ENCODE data around the gene GAGE12H. TPM values are rescaled to one million over a fixed set of nuclear protein-coding genes. Genes with fewer than 3 reads are reported as not detected.
"Not testable (repeated sequence)": the region's sequence is repeated elsewhere in the genome, so short reads cannot be mapped to it uniquely, and the experiment has no call there.

Gene GAGE12H
- total and polyA plus RNA-seq, 2 of the 13 experiments (the other 11 are each of a cell fraction or from before 2014, with no cell fraction given) = not detected

- H3K36me3 ChIP-seq (replicated peaks in 1 of 2; ENCODE audit: control insufficient read depth in 1 of 2, insufficient read depth in 2 of 2, low read length in 2 of 2); ATAC-seq; DNase-seq (ENCODE audit: low spot score); H2AFZ ChIP-seq (ENCODE audit: low read length); H3K27me3 ChIP-seq (ENCODE audit: control insufficient read depth in 1 of 2, insufficient read depth in 2 of 2, low read length in 2 of 2); H3K27ac ChIP-seq (ENCODE audit: extremely low read length, insufficient read depth, low read length); H3K79me2 ChIP-seq (ENCODE audit: insufficient read depth, low read length); H3K9me3 ChIP-seq (ENCODE audit: low read length); FAIRE-seq; H3K4me2 ChIP-seq (ENCODE audit: low read depth, low read length); intact Hi-C loops (cut with micrococcal nuclease; ENCODE audit: unreplicated experiment); in situ Hi-C loops (cut with HindIII; ENCODE audit: extremely low pct_ligation_motif_present, low pct_unique_long_range_greater_than_20kb); H4K20me1 ChIP-seq (ENCODE audit: insufficient read depth, low read length); H3K4me3 ChIP-seq (replicated peaks in 1 of 3; ENCODE audit: insufficient read depth in 1 of 3, low read depth in 2 of 3, low read length in 3 of 3); H3K9ac ChIP-seq (ENCODE audit: insufficient read depth, low read depth, low read length); CTCF ChIA-PET (ENCODE audit: low intra/inter-chr PET ratio, low total read pairs); POLR2A ChIA-PET; BruUV-seq (replicated peaks); H3K4me1 ChIP-seq (ENCODE audit: insufficient read depth, low read length): not testable (repeated sequence)
- WGBS (ENCODE audit: low lambda C conversion rate) = no CpG with 5 or more reads among the region's 16 CpGs
Observed at GRCh38 chrX:49550989-49551388, 28.8 kb upstream of the GAGE12H start, which contains the start of gene GAGE12E. Gene GAGE12E (plus strand): TSS chrX:49551289. CDS start chrX:49552444, 1,155 bp downstream.

GRCh38 chrX:49560542-49560941 lies 19.2 kb upstream of the GAGE12H start, which contains the start of gene GAGE12F:
Gene GAGE12F (plus strand): TSS chrX:49560842. CDS start chrX:49561997, 1,155 bp downstream.
- H3K27me3 ChIP-seq (ENCODE audit: control insufficient read depth in 1 of 2, insufficient read depth in 2 of 2, low read length in 2 of 2); FAIRE-seq; BruUV-seq (replicated peaks); CTCF ChIA-PET (ENCODE audit: low intra/inter-chr PET ratio, low total read pairs); ATAC-seq; H3K4me2 ChIP-seq (ENCODE audit: low read depth, low read length); H3K27ac ChIP-seq (ENCODE audit: extremely low read length, insufficient read depth, low read length); H3K9me3 ChIP-seq (ENCODE audit: low read length); H3K4me1 ChIP-seq (ENCODE audit: insufficient read depth, low read length); H4K20me1 ChIP-seq (ENCODE audit: insufficient read depth, low read length); H2AFZ ChIP-seq (ENCODE audit: low read length); POLR2A ChIA-PET; H3K79me2 ChIP-seq (ENCODE audit: insufficient read depth, low read length); H3K36me3 ChIP-seq (replicated peaks in 1 of 2; ENCODE audit: control insufficient read depth in 1 of 2, insufficient read depth in 2 of 2, low read length in 2 of 2); H3K9ac ChIP-seq (ENCODE audit: insufficient read depth, low read depth, low read length); DNase-seq (ENCODE audit: low spot score); intact Hi-C loops (cut with micrococcal nuclease; ENCODE audit: unreplicated experiment); H3K4me3 ChIP-seq (replicated peaks in 1 of 3; ENCODE audit: insufficient read depth in 1 of 3, low read depth in 2 of 3, low read length in 3 of 3); in situ Hi-C loops (cut with HindIII; ENCODE audit: extremely low pct_ligation_motif_present, low pct_unique_long_range_greater_than_20kb): not testable (repeated sequence)
- no CpG with 5 or more reads among the region's 16 CpGs for WGBS (ENCODE audit: low lambda C conversion rate)

GRCh38 chrX:49568728-49569127 lies 11.0 kb upstream of the GAGE12H start:
- FAIRE-seq; H3K27ac ChIP-seq (ENCODE audit: extremely low read length, insufficient read depth, low read length); BruUV-seq (replicated peaks); H2AFZ ChIP-seq (ENCODE audit: low read length); H3K9ac ChIP-seq (ENCODE audit: insufficient read depth, low read depth, low read length); DNase-seq (ENCODE audit: low spot score); ATAC-seq; H3K4me3 ChIP-seq (replicated peaks in 1 of 3; ENCODE audit: insufficient read depth in 1 of 3, low read depth in 2 of 3, low read length in 3 of 3); H3K36me3 ChIP-seq (replicated peaks in 1 of 2; ENCODE audit: control insufficient read depth in 1 of 2, insufficient read depth in 2 of 2, low read length in 2 of 2); CTCF ChIA-PET (ENCODE audit: low intra/inter-chr PET ratio, low total read pairs); H4K20me1 ChIP-seq (ENCODE audit: insufficient read depth, low read length); H3K4me1 ChIP-seq (ENCODE audit: insufficient read depth, low read length); H3K27me3 ChIP-seq (ENCODE audit: control insufficient read depth in 1 of 2, insufficient read depth in 2 of 2, low read length in 2 of 2); in situ Hi-C loops (cut with HindIII; ENCODE audit: extremely low pct_ligation_motif_present, low pct_unique_long_range_greater_than_20kb); POLR2A ChIA-PET; H3K4me2 ChIP-seq (ENCODE audit: low read depth, low read length); H3K79me2 ChIP-seq (ENCODE audit: insufficient read depth, low read length); intact Hi-C loops (cut with micrococcal nuclease; ENCODE audit: unreplicated experiment); H3K9me3 ChIP-seq (ENCODE audit: low read length): not testable (repeated sequence)
- WGBS (ENCODE audit: low lambda C conversion rate) = no CpG with 5 or more reads among the region's 11 CpGs

GRCh38 chrX:49569152-49569551 lies 10.6 kb upstream of the GAGE12H start:
- H3K36me3 ChIP-seq (replicated peaks in 1 of 2; ENCODE audit: control insufficient read depth in 1 of 2, insufficient read depth in 2 of 2, low read length in 2 of 2); in situ Hi-C loops (cut with HindIII; ENCODE audit: extremely low pct_ligation_motif_present, low pct_unique_long_range_greater_than_20kb); H4K20me1 ChIP-seq (ENCODE audit: insufficient read depth, low read length); H3K4me2 ChIP-seq (ENCODE audit: low read depth, low read length); FAIRE-seq; H3K4me1 ChIP-seq (ENCODE audit: insufficient read depth, low read length); BruUV-seq (replicated peaks); H3K9ac ChIP-seq (ENCODE audit: insufficient read depth, low read depth, low read length); H2AFZ ChIP-seq (ENCODE audit: low read length); H3K4me3 ChIP-seq (replicated peaks in 1 of 3; ENCODE audit: insufficient read depth in 1 of 3, low read depth in 2 of 3, low read length in 3 of 3); H3K79me2 ChIP-seq (ENCODE audit: insufficient read depth, low read length); H3K27ac ChIP-seq (ENCODE audit: extremely low read length, insufficient read depth, low read length); intact Hi-C loops (cut with micrococcal nuclease; ENCODE audit: unreplicated experiment); POLR2A ChIA-PET; CTCF ChIA-PET (ENCODE audit: low intra/inter-chr PET ratio, low total read pairs); ATAC-seq; H3K9me3 ChIP-seq (ENCODE audit: low read length); H3K27me3 ChIP-seq (ENCODE audit: control insufficient read depth in 1 of 2, insufficient read depth in 2 of 2, low read length in 2 of 2); DNase-seq (ENCODE audit: low spot score): not testable (repeated sequence)
- WGBS (ENCODE audit: low lambda C conversion rate) = no CpG with 5 or more reads among the region's 13 CpGs

Data from HepG2 (cell line).